Sigmoid colon (tissue), 4 donors: Measurements from ENCODE around the gene SLC44A4.
"Not testable (repeated sequence)": the region's sequence is repeated elsewhere in the genome, so short reads cannot be mapped to it uniquely, and the experiment has no call there.

ENCODE experiments used
- EP300 ChIP-seq, 4 donors: sonication (generic); formaldehyde crosslinking; IDR thresholded peaks; one replicate each; pipeline ENCODE4 v1.6.1; 2017; ENCODE audit warnings: antibody characterized with exemption in 4 of 4
- POLR2A ChIP-seq, 2 donors: fragments of 450-650 bp; IDR thresholded peaks; one replicate each; pipeline ENCODE4 v1.6.1; 2016; ENCODE audit warnings: antibody characterized with exemption in 2 of 2, mild to moderate bottlenecking in 2 of 2, moderate library complexity in 2 of 2
- TF ChIP-seq, protein P1 (sequence below), 4 experiments: fragments of 450-650 bp in 3 of 4; fragments of 200-600 bp in 1 of 4; IDR thresholded peaks; one replicate each; pipeline ENCODE4 v1.5.1; 2016 to 2019; ENCODE audit warnings: antibody characterized with exemption in 4 of 4, mild to moderate bottlenecking in 3 of 4, moderate library complexity in 2 of 4

DNA sequence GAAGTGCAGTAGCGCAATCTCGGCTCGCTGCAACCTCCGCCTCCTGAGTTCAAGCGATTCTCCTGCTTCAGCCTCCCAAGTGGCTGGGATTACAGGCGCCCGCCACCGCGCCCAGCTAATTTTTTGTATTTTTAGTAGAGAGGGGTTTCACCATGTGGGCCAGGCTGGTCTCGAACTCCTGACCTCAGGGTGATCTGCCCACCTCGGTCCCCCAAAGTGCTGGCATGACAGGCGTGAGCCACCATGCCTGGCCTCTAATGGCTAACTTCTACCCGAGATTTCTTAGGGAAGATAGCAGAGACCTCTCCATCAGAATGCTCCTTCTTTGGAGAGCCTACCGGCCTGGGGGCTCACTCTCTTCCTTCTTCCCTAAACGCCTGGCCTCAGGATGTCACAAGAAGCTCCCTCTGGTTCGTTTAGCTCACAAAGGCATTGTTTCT, 14.7 kb downstream of the SLC44A4 start:
- TF ChIP-seq, protein P1, sequence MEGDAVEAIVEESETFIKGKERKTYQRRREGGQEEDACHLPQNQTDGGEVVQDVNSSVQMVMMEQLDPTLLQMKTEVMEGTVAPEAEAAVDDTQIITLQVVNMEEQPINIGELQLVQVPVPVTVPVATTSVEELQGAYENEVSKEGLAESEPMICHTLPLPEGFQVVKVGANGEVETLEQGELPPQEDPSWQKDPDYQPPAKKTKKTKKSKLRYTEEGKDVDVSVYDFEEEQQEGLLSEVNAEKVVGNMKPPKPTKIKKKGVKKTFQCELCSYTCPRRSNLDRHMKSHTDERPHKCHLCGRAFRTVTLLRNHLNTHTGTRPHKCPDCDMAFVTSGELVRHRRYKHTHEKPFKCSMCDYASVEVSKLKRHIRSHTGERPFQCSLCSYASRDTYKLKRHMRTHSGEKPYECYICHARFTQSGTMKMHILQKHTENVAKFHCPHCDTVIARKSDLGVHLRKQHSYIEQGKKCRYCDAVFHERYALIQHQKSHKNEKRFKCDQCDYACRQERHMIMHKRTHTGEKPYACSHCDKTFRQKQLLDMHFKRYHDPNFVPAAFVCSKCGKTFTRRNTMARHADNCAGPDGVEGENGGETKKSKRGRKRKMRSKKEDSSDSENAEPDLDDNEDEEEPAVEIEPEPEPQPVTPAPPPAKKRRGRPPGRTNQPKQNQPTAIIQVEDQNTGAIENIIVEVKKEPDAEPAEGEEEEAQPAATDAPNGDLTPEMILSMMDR (IDR thresholded peaks at IDR 0.05) = not testable (repeated sequence)
- not testable (repeated sequence) for TF ChIP-seq POLR2A, EP300 (IDR thresholded peaks at IDR 0.05)
